NCI-H446 treated with DMSO at 0.1 percent for 48 hours (cell line): ENCODE results near the gene C17orf100.

Experiments
- DNase-seq: peaks from one replicate; lab custom pipeline; 2025; lab: John Stamatoyannopoulos, UW

Gene C17orf100

GRCh38 chr17:6651354-6651918 is at the start of gene C17orf100, which contains the start of gene MED31:
C17orf100 (plus strand) TSS chr17:6651762; CDS start chr17:6651914, 152 bp downstream.
MED31 (minus strand) TSS chr17:6651605; CDS start chr17:6651528, 77 bp downstream.
- DNase-seq: peak; percentile 86

GRCh38 chr17:6602141-6602540 is 49.4 kb upstream of the C17orf100 start:
- no peak for DNase-seq

GRCh38 chr17:6603744-6604325 is 47.7 kb upstream of the C17orf100 start:
- DNase-seq: peak; percentile 14

GRCh38 chr17:6605142-6605541 is 46.4 kb upstream of the C17orf100 start:
- DNase-seq: no peak

GRCh38 chr17:6608321-6608720 is 43.2 kb upstream of the C17orf100 start:
- DNase-seq: no peak

- no peak for DNase-seq
These were observed 41.6 kb upstream of the C17orf100 start for GRCh38 chr17:6610011-6610410.

GRCh38 chr17:6611231-6611630 is 40.3 kb upstream of the C17orf100 start:
- DNase-seq: no peak

GRCh38 chr17:6623941-6624340 is 27.6 kb upstream of the C17orf100 start:
- no peak for DNase-seq

- DNase-seq: no peak
These were observed 24.9 kb upstream of the C17orf100 start for GRCh38 chr17:6626616-6627015.

- DNase-seq: no peak
These were observed 24.5 kb upstream of the C17orf100 start for GRCh38 chr17:6627019-6627418.

GRCh38 chr17:6630390-6630789 is 21.2 kb upstream of the C17orf100 start:
- DNase-seq: no peak

GRCh38 chr17:6632530-6632929 is 19.0 kb upstream of the C17orf100 start:
- DNase-seq: no peak

GRCh38 chr17:6633263-6633662 is 18.3 kb upstream of the C17orf100 start:
- no peak for DNase-seq

- no peak for DNase-seq
These were observed 15.5 kb upstream of the C17orf100 start for GRCh38 chr17:6636105-6636504.

GRCh38 chr17:6636616-6637457 is 14.7 kb upstream of the C17orf100 start:
- no peak for DNase-seq

GRCh38 chr17:6637458-6637840 is 14.1 kb upstream of the C17orf100 start:
- no peak for DNase-seq

GRCh38 chr17:6638046-6638908 is 13.3 kb upstream of the C17orf100 start:
- DNase-seq: no peak

GRCh38 chr17:6639014-6639585 is 12.5 kb upstream of the C17orf100 start:
- no peak for DNase-seq

GRCh38 chr17:6639586-6640535 is 11.7 kb upstream of the C17orf100 start:
- no peak for DNase-seq

GRCh38 chr17:6640536-6641246 is 10.9 kb upstream of the C17orf100 start, which contains the start of the genes KIAA0753 and TXNDC17:
KIAA0753 (minus strand) TSS chr17:6640711; CDS start chr17:6635103, 5,608 bp downstream.
TXNDC17 (plus strand) TSS chr17:6641060; CDS start chr17:6641083, 23 bp downstream.
- DNase-seq: peak; percentile 67
